Endodermal cell (in vitro differentiated cells): ENCODE results near the gene KCNJ14. TPM values are rescaled to one million over a fixed set of nuclear protein-coding genes. Genes with fewer than 3 reads are reported as not detected.

Experiments
- DNase-seq: peaks from one replicate; pipeline ENCODE4 v3.0.0-alpha.2; 2017
- H3K27ac ChIP-seq: 2 replicates; pipeline ENCODE4 v1.5.1; 2013; ENCODE audit warnings: mild to moderate bottlenecking, low read depth, low read length, moderate library complexity
- H3K27me3 ChIP-seq: 2 replicates; pipeline ENCODE4 v1.6.1; 2013; ENCODE audit warnings: mild to moderate bottlenecking, low read length, moderate library complexity; ENCODE audit not compliant: insufficient read depth, control insufficient read depth, poor library complexity, severe bottlenecking
- H3K36me3 ChIP-seq: 2 replicates; pipeline ENCODE4 v1.7.0; 2013; ENCODE audit warnings: mild to moderate bottlenecking, low read length, moderate library complexity; ENCODE audit not compliant: control insufficient read depth, insufficient read depth
- H3K4me1 ChIP-seq: one replicate; pipeline ENCODE4 v1.7.0; 2013; ENCODE audit warnings: low read length; ENCODE audit not compliant: control insufficient read depth, insufficient read depth
- H3K4me3 ChIP-seq: 2 replicates; pipeline ENCODE4 v1.5.1; 2013; ENCODE audit warnings: mild to moderate bottlenecking, low read length, moderate library complexity
- H3K9ac ChIP-seq: 2 replicates; pipeline ENCODE4 v1.6.1; 2013; ENCODE audit warnings: mild to moderate bottlenecking, low read length, moderate library complexity; ENCODE audit not compliant: poor library complexity, severe bottlenecking; ENCODE audit errors: extremely low read depth
- H3K9me3 ChIP-seq: 2 replicates; pipeline ENCODE4 v1.6.1; 2013; ENCODE audit warnings: mild to moderate bottlenecking, low read length, moderate library complexity; ENCODE audit not compliant: control insufficient read depth
- H3K27ac Mint-ChIP-seq: 2 replicates; pipeline ENCODE4 v1.8.0; 2020; ENCODE audit warnings: mixed read lengths
- H3K27me3 Mint-ChIP-seq: 2 replicates; pipeline ENCODE4 v1.8.0; 2021; ENCODE audit warnings: mild to moderate bottlenecking, mixed read lengths; ENCODE audit not compliant: insufficient read depth
- H3K36me3 Mint-ChIP-seq: 2 replicates; pipeline ENCODE4 v1.8.0; 2020; ENCODE audit warnings: low read depth, mixed read lengths
- H3K4me1 Mint-ChIP-seq: 2 replicates; pipeline ENCODE4 v1.8.0; 2020; ENCODE audit warnings: mixed read lengths
- H3K4me3 Mint-ChIP-seq: 2 replicates; pipeline ENCODE4 v1.8.0; 2020; ENCODE audit warnings: mild to moderate bottlenecking, moderate library complexity, mixed read lengths
- H3K9me3 Mint-ChIP-seq: 2 replicates; pipeline ENCODE4 v1.8.0; 2020; ENCODE audit warnings: mild to moderate bottlenecking, mixed read lengths
- CTCF ChIP-seq: fragments of 200-600 bp; sonication (generic); conservative IDR thresholded peaks from 2 replicates; pipeline ENCODE4 v1.5.0; 2021; ENCODE audit warnings: antibody characterized with exemption, mild to moderate bottlenecking
- WGBS, 2 experiments: methylation state at CpG; one replicate each; pipeline versions ENCODE4 v1.1.5 to v1.1.7; 2013; ENCODE audit warnings: missing lambda C conversion rate in 2 of 2, mixed read lengths in 1 of 2; ENCODE audit not compliant: insufficient coverage in 1 of 2, insufficient read length in 1 of 2; 5-methylcytosine and 5-hydroxymethylcytosine counted together
- total RNA-seq, 2 donors: library from RNA; stranded (reverse); fragmentation: NEBNext Ultra II Directional in 1 of 2; extraction: Animal tissue kit (Norgen Biotek cat#: 25700) in 1 of 2; gene quantifications; 2 replicates in 1 of 2; 3 replicates in 1 of 2; pipeline ENCODE4 v1.2.1, GENCODE V29; 2021

Gene KCNJ14
- total RNA-seq, 2 donors from 2014 or later, result 0.73 to 1.1 TPM

- Histone ChIP-seq H3K27ac (no peak overlapping the region), H3K27me3 (no peaks in the 10 kb centered on the region), H3K4me3 (no peak overlapping the region), H3K9me3 (no peaks in the 10 kb centered on the region), H3K36me3 (peaks cover 88% of the 10 kb centered on the region), H3K9ac (no peak overlapping the region), H3K4me1 (no peaks in the 10 kb centered on the region)
- no peak for DNase-seq
- H3K4me1 Mint-ChIP-seq, result no peaks in the 10 kb centered on the region
- H3K36me3 Mint-ChIP-seq, result peaks cover 71% of the 10 kb centered on the region
- H3K9me3 Mint-ChIP-seq, result no peaks in the 10 kb centered on the region
- WGBS, 2 experiments, result 92 to 97% methylated on average over 13 to 17 of the region's 17 CpGs
- TF ChIP-seq CTCF, result no peak
- no peak overlapping the region for H3K4me3 Mint-ChIP-seq
- H3K27me3 Mint-ChIP-seq, result no peaks in the 10 kb centered on the region
- H3K27ac Mint-ChIP-seq, result no peak overlapping the region
These were observed 20.1 kb downstream of the KCNJ14 start for GRCh38 chr19:48475369-48476068.

DNA sequence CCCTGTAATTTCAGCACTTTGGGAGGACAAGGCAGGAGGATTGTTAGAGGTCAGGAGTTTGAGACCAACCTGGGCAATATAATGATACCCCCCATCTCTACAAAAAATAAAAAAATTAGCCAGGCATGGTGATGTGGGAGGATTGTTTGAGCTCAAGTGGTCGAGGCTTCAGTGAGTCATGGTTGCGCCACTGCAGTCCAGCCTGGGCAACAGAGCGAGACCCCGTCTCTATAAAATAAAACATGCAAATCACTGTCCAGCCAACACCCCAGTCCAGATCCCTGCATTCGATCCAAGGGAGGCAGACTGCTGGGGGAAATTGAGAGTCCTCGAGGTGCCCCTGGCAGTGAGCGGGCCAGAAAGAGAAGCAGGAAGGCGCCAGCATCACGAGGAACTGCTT lies 20.8 kb downstream of the KCNJ14 start:
- no peaks in the 10 kb centered on the region for H3K27me3 ChIP-seq
- no peak overlapping the region for H3K4me3 ChIP-seq
- no peaks in the 10 kb centered on the region for H3K4me1 ChIP-seq
- peaks cover 82% of the 10 kb centered on the region for H3K36me3 ChIP-seq
- Mint-ChIP-seq H3K36me3 (peaks cover 70% of the 10 kb centered on the region), H3K4me3 (no peak overlapping the region), H3K9me3 (no peaks in the 10 kb centered on the region), H3K27me3 (no peaks in the 10 kb centered on the region), H3K4me1 (no peaks in the 10 kb centered on the region), H3K27ac (no peak overlapping the region)
- H3K27ac ChIP-seq, result no peak overlapping the region
- DNase-seq, result no peak
- WGBS, 2 experiments, result 93 to 95% methylated on average over 9 of the region's 9 CpGs
- no peak overlapping the region for H3K9ac ChIP-seq
- no peaks in the 10 kb centered on the region for H3K9me3 ChIP-seq
- TF ChIP-seq CTCF, result no peak

- Histone ChIP-seq H3K27me3 (no peaks in the 10 kb centered on the region), H3K4me3 (no peak overlapping the region), H3K27ac (no peak overlapping the region), H3K9ac (no peak overlapping the region), H3K4me1 (no peaks in the 10 kb centered on the region), H3K36me3 (peaks cover 77% of the 10 kb centered on the region), H3K9me3 (no peaks in the 10 kb centered on the region)
- Mint-ChIP-seq H3K4me3 (no peak overlapping the region), H3K4me1 (no peaks in the 10 kb centered on the region), H3K27me3 (no peaks in the 10 kb centered on the region), H3K27ac (no peak overlapping the region), H3K9me3 (no peaks in the 10 kb centered on the region), H3K36me3 (peaks cover 69% of the 10 kb centered on the region)
- no peak for TF ChIP-seq CTCF
- WGBS, 2 experiments, result 89 to 91% methylated on average over 4 to 10 of the region's 10 CpGs
- DNase-seq, result no peak
These were observed 21.8 kb downstream of the KCNJ14 start for GRCh38 chr19:48477067-48477685.
